ENCODE results near the gene COL20A1.
"Not testable (repeated sequence)": the region's sequence is repeated elsewhere in the genome, so short reads cannot be mapped to it uniquely, and the experiment has no call there.

Gene COL20A1

DNA sequence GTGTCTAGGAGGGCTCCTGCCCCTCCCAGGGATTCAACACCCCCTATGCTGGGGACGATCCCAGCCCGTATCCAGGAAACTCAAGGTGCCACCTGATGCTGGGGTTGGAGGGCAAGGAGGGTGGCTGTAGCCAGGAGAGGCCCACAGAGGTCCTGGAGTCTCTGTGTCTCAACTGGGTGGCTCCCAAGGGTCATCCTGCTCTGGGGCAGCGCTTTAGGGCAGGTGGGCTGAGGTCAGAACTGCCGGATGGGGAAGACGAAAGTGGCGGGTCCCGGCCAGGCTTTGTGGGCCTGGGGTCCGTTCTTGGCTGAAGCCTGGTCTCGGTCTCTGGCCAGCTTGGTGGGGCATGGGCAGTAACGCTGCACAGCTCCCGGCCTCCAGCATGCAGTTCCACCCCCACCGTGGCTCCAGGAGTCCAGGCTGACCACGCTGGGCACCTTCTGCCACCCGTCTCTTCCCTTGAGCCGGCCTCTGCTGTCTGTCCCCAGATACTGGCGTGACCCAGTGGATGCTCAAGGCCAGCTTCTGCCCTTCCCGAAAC lies 2.8 kb upstream of the COL20A1 start:
- no peak for DNase-seq (ENCODE audit: low read depth in 2 of 3, low spot score in 1 of 3)

GRCh38 chr20:63290677-63291472 lies 2.1 kb upstream of the COL20A1 start:
- DNase-seq (ENCODE audit: low read depth in 2 of 3, low spot score in 1 of 3), result peak; percentile 31 to 62 (median 56)

DNA sequence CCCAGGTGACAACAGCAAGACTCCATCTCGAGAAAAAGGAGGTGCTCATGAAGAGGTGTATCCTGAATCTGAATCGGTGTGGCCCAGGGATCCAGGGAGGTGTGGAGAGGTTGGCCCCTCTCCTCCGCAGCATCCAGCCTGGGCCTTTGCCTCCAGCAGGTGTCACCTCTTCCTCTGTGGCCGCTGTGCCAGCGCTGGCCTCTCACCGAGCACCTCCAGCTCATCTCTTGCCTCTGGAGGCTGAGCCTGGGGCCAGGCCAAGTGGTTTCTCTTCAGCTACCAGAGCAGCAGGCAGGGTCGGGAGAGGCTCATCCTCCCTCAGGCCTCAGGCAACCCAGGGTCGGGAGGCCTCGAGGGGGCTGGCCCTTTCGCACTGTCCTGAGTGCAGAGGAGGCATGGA lies 1.2 kb upstream of the COL20A1 start:
- no peak for DNase-seq (ENCODE audit: low read depth in 2 of 3, low spot score in 1 of 3)

GRCh38 chr20:63292292-63292701 lies 689 bp upstream of the COL20A1 start:
- DNase-seq (ENCODE audit: low read depth in 2 of 3, low spot score in 1 of 3), result no peak

DNA sequence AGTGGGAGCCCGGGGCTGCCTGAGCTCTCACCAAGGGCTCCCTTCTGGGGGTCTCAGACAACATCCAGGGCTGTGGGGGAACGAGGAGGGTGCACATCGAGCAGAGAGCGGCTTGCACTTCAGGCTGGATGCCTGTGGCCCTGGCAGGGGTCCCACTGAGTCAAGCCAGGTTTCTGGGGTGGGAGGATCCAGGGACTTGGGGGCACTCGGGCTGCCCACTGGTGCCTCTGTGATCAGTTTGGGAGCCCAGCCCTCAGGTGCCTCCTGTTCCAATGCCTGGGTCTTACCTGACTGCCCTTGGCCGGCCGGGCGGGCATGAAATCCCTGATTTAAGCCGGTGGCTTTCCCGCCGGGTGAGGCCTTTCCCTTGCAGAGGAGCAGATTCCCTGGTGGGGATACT lies 470 bp downstream of the COL20A1 start:
- no peak for DNase-seq (ENCODE audit: low read depth in 2 of 3, low spot score in 1 of 3)

GRCh38 chr20:63293871-63294535 lies 1.0 kb downstream of the COL20A1 start:
- DNase-seq (ENCODE audit: low read depth in 2 of 3, low spot score in 1 of 3), result no peak

DNA sequence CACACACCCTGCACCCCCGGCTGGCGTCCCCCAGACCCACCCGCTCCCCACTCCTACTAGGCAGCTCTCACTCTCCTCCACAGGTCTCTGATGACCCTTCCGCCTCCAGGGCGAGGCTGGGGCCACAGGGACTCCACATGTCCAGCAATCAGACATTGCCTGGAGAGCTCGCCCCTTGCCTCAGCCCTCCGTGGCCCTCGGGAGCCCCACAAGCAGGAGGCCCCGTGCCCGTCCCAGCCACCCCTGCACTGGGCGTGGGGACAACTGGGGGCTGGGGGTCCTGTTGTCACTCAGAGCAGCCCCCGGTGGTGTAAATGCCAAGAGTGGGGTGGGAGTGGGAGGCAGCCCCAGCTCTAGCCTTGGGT lies 1.5 kb downstream of the COL20A1 start:
- DNase-seq (ENCODE audit: low read depth in 2 of 3, low spot score in 1 of 3), result no peak

DNA sequence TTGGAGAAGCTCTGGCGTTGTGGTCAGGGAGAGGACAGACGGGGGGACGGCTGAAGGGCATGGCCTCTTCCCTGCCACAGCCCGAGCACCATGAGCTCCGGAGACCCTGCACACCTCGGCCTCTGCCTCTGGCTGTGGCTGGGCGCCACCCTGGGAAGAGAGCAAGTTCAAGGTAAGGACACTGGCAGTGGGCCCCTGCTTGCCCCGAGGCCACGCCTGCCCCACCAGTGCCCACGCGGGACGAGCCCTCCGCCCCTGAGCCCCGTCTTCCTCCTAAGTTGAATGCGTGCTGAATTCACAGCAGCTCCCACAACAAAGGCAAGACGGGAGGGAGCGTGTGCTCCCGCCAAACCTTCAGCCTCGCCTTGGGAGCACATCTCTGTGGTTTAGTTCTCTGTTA lies 2.0 kb downstream of the COL20A1 start:
- no peak for DNase-seq (ENCODE audit: low read depth in 2 of 3, low spot score in 1 of 3)

DNA sequence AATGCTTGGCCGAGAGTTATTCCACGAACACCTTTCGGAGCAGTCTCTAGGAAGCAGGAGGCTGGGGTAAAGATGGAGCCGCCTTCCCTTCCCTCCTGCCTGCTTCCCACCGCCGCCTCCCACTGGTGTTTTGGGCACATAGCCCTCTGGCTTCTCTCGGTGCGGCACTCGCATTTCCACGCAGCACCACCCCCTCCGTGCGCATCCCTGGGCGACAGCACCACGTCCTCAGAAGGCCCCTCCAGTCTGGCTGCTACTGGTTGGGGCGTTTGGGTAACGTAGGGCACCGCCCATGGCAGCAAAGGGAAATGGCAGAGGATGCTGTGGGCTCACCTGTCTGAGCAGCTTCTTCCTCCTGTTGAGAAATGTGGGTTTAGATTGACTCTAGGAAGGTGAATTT lies 2.4 kb downstream of the COL20A1 start:
- DNase-seq (ENCODE audit: low read depth in 2 of 3, low spot score in 1 of 3), result no peak

- DNase-seq (ENCODE audit: low read depth in 2 of 3, low spot score in 1 of 3), result no peak
These were observed 2.9 kb downstream of the COL20A1 start for GRCh38 chr20:63295846-63296245.

GRCh38 chr20:63296531-63297299 lies 3.7 kb downstream of the COL20A1 start:
- DNase-seq (ENCODE audit: low read depth in 2 of 3, low spot score in 1 of 3), result no peak

- DNase-seq (ENCODE audit: low read depth in 2 of 3, low spot score in 1 of 3), result no peak
These were observed 4.4 kb downstream of the COL20A1 start for GRCh38 chr20:63297371-63297781.

- DNase-seq (ENCODE audit: low read depth in 2 of 3, low spot score in 1 of 3), result no peak
These were observed 5.0 kb downstream of the COL20A1 start for GRCh38 chr20:63297796-63298572.

DNA sequence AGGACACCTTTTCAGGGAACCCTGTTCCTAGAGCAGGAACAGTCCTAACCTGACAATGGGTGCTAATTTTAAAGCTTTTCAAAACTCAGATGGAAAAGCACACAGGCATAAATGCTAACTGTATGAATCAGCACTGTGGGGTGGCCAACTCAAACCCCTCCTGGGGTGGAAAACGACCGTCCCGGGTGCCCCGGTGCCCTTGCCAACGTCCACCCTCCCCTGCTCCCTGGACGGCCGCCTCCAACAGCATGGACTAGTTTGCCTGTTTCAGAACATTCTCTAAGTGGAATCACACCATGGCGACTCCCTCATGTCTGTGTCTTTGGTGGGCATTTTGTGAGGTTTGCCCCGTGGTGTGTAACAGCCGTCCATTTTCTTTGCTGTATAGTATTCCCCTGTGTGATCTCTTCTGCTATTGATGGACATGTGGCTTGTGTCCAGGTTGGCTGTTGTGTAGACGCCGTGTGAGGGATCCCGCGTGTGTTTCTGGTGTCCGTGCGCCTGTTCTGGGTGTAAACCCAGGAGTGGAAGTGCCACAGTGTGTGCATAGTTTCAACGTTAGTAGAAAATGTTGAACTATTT lies 5.8 kb downstream of the COL20A1 start:
- DNase-seq (ENCODE audit: low read depth in 2 of 3, low spot score in 1 of 3), result no peak

DNA sequence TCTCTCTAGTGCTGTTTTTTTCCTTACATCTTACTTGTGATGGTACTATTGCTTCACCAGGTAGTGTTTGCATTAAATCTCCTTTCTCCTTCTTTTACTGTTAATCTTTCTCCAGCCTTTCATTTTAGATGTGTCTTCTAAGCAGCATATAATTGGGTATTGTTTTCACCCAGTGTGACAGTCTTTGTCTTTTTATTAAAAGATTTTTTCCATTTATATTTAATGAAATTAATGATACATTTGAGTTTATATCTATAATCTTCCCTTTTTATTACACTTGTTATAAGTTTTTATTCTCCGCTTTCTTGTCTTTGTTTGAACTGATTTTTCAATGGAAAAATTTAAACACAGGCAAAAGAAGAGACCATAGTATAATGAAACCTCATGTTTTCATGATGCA lies 8.7 kb downstream of the COL20A1 start:
- no peak for DNase-seq (ENCODE audit: low read depth in 2 of 3, low spot score in 1 of 3)

- no peak for DNase-seq (ENCODE audit: low read depth in 2 of 3, low spot score in 1 of 3)
These were observed 10.2 kb downstream of the COL20A1 start for GRCh38 chr20:63303095-63303666.

GRCh38 chr20:63305393-63305792 lies 12.4 kb downstream of the COL20A1 start:
- DNase-seq (ENCODE audit: low read depth in 2 of 3, low spot score in 1 of 3), result no peak

DNA sequence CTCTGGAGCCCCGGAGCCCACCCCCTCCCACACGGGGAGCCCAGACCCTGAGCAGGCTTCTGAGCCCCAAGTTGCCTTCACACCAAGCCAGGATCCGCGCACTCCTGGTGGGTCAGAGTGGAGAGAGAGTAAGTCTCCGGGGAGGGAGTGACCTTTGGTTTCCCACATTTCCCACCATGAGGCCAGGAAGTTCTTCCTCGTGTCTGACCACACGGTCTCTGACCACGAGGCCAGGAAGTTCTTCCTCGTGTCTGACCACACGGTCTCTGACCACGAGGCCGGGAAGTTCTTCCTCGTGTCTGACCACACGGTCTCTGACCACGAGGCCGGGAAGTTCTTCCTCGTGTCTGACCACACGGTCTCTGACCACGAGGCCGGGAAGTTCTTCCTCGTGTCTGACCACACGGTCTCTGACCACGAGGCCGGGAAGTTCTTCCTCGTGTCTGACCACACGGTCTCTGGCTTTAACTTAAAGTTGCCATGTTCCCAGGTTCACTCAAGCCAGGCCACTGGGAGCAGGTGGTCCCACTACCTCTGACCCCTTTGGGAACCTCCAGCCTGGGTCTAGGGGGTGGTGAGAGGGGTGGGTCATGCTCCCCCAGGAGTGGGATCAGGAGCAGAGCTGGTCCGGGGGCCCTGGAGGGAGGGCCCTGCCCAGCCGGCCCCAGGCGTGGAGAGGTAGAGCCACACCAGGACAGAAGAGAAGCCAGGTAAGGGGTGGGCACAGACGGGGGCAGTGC lies 13.1 kb downstream of the COL20A1 start:
- not testable (repeated sequence) for DNase-seq (ENCODE audit: low read depth in 2 of 3, low spot score in 1 of 3)

GRCh38 chr20:63306673-63307537 lies 13.9 kb downstream of the COL20A1 start:
- no peak for DNase-seq (ENCODE audit: low read depth in 2 of 3, low spot score in 1 of 3)
